Activated CD4-positive, alpha-beta T cell treated with anti-CD3 and anti-CD28 coated beads for 48 hours (primary cell): ENCODE data around the gene TNIP3.
A peak's percentile ranks its signal among the peaks of the same experiment; 100 is the strongest.
"Not testable (repeated sequence)": the region's sequence is repeated elsewhere in the genome, so short reads cannot be mapped to it uniquely, and the experiment has no call there.

Experiments
- DNase-seq: peaks from one replicate; pipeline ENCODE4 v3.0.0-alpha.2; 2020

Gene TNIP3, protein sequence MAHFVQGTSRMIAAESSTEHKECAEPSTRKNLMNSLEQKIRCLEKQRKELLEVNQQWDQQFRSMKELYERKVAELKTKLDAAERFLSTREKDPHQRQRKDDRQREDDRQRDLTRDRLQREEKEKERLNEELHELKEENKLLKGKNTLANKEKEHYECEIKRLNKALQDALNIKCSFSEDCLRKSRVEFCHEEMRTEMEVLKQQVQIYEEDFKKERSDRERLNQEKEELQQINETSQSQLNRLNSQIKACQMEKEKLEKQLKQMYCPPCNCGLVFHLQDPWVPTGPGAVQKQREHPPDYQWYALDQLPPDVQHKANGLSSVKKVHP

DNA sequence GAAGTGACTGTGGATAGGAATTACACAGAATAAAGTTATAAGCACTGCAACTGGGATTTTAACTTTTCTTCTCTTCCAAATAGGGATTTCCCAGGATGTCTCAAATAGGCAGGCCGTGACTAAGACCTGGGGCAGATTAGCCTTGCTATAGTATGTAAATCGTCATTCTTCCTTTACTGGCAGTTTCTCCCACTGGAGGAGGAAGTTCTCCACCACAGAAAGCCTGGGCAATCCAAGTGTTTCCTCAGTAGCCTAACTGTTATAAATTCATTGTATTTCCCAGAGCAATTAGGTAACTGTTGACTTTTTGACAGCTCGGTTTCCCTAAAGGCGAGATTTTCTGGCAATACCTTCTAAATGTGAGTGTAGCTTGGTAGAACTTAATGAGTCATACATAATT, at the start of gene TNIP3:
Gene TNIP3, minus strand, starts transcription at position 31 of the 400 bp plus-strand sequence. CDS start 196 bp downstream, outside the sequence.
- DNase-seq, result no peak

DNA sequence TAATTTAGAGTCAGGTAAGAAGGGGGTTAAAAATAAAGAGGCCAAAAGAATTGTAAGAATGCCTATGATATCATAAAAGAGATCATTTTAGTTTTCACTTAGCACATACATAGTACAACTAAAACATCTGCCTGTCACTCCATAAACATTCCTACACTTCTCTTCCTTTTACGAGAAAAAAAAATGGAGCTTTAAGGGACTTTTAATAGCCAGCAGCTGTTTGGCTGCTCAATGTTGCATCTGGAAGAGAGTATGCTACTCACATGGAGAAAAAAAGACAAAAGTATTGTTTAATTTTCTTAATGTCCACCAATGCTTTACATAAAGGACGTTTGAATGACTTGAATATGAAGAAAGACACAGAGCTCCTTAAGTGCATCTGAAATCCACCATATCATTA, 48.7 kb upstream of the TNIP3 start:
- DNase-seq, result no peak

DNA sequence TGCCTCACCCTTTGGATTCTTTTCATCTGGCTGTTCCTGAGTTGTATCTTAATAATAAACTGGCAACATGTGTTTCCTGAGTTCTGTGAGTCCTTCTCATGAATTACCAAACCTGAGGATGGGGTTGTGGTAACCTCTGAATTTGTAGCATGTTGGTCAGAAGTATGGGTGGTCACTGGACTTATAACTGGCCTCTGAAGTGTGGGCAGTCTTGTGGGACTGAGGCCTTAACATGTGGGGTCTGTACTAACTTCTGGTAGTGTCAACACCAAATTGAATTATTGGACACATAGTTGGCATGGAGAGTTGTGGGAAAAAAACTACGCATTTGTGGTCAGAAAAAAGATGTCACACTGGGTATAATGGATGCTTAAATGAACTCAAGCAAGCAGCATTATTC, 45.0 kb upstream of the TNIP3 start:
- no peak for DNase-seq

DNA sequence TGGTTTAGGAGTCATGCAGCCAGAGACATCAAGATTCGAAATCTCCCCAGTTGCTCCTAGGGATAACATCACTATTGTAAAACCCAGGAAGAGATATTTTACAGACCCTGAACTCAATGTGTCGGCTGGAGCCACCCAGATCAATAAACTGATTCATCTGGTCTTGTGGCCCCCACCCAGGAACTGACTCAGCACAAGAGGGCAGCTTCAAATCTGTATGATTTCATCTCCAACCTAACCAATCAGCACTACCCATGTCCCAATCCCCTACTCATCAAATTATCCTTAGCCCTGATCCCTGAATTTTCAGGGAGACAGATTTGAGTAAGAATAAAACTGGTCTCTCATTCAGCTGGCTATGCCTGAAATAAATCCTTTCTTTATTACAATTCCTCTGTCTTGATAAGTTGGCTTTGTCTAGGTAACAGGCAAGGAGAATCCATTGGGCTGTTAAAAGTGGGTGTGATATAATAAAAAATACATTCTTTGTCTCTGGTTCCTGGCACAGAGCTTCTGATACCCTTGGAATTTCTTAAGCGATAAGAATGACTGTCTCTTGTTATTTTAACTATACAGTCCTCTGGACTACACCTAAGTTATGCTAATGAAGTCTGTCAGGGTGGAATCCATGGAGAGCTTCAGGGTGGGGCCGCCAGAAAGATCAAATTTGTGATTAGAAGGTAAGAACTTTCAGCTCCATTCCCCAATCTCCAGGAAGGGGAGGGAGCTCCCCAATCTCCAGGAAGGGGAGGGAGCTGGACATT, 44.3 kb upstream of the TNIP3 start:
- DNase-seq, result no peak

DNA sequence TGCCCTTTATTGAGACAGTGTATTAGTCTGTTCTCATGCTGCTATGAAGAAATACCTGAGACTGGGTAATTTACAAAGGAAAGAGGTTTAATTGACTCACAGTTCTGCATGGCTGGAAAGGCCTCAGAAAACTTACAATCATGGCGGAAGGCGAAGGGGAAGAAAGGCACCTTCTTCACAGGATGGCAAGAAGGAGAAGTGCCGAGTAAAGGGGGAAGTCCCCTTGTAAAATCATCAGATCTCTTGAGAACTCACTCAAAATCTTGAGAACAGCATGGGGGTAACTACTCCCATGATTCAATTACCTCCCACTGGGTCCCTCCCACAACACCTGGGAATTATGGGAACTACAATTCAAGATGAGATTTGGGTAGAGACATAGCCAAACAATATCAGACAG, 41.7 kb upstream of the TNIP3 start:
- not testable (repeated sequence) for DNase-seq

DNA sequence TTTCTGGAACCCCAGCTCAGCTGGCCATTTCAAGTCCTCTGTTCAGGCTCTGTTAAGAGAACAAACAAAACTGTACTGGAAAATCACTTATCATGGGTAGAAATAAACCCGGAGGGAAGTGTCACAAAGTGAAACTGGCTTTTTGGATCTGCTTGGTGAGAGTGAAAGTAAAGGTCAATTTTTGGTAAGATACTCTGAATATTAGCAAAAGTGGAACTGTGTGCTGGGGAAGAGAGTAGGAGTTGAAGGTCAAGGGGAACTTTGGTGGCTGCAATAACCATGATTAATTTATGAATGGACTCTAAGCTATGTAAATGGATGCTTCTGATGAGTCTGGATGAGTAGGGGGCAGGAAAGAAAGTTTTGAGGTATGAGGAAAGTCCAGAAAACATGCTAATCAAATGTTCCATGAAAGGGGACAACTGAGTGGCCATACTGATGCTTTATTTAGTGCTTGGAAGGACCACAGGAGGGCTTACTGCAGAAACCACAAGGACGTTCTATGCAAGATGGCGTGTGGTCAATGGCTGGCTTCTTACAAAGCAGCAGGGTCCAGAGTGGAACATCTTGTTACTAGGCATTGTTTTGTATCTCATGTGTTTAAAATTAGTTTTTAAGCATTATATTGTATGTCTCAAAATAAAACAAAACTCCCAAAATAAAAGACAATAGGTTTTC, 36.8 kb upstream of the TNIP3 start:
- DNase-seq, result no peak

DNA sequence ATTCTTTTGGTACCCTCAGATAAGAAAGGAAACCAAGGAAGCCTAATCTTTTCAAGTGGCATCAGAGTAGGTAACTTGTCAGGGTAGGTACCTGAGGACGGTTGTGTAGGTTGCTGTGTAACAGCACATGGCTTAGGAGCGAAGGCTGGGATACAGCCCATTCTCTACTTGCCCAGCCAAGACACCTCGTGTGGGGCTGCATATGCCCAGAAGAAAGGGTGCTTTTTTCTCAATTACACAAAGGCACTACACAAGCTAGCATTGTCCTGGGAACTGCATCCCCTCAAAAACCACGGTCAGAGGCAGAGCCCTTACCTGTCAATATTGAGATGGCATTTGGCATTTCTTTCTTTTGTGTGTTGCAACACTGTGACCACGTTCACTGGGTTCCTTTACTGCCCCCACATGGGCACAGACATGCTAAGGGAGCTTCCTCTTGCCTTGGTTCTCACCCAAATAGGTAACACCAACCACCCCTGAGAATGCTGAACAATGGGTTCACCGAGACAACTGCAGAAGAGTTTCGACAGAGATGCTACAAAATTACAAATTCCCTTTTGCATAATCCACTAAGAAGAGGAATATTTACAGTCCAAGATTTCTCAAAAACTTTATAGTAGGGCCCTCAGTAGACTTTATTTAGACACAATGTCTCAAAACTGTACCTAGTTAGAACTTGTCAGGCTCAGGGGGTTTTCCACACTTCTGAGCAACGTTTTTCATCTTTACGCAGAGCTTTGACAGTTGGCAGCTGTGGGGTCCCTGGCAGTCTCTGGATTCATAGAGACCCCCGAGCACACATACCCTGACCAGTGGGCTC, 35.8 kb upstream of the TNIP3 start:
- no peak for DNase-seq

DNA sequence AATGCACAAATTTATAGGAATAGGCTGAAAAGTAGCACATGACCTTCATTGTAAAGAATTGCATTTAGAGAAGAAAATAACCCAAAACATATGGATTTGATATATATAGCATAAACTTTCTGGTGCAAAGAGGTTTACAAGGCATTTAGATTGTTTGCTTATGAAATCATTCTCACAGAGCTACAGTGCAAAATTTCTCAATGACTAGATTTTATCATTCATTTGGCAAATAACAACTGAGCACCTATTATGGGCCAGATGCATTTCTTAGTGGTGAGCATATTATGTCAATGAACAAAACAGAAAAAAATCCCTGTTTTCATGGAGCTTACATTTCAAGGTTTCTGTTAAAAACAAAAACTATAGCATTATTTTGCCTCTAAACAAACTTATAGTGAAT, 34.1 kb upstream of the TNIP3 start:
- no peak for DNase-seq

DNA sequence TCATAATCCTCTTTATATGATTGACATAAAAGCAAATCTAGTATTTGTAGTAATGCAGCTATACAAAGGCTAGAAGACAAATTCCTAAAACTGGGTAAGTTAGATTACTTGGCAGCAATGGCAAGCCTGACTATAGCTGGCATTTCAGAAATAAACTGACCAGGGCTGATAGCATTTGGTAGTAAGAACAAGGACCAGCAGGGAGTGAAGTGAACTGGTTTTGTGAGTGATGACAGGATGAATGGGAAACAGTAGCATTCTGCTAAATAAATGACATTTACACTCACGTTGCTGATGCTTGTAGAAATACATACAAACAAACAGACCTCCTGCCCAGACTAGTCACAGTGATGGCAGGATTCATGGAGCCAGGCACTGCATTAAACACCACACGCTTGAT, 31.5 kb upstream of the TNIP3 start:
- no peak for DNase-seq

DNA sequence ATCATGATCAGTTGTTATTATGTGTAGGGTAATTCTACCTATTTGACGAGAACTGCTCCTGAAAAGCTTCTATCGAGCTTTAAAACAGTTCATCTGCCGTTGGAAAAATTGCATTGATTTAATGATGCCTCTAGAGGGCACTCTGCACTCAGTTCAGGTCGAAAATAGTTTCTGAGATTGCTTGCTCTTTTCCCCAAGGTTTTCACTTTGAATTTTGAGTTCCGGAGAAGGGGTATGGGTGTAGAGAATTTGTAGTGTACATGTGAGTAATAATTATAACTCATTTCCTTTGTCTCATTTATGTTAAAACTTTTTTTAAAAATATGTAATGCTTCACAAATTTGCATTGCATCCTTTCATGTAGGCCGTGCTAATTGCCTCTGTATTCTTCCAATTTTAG, 28.4 kb upstream of the TNIP3 start:
- no peak for DNase-seq

DNA sequence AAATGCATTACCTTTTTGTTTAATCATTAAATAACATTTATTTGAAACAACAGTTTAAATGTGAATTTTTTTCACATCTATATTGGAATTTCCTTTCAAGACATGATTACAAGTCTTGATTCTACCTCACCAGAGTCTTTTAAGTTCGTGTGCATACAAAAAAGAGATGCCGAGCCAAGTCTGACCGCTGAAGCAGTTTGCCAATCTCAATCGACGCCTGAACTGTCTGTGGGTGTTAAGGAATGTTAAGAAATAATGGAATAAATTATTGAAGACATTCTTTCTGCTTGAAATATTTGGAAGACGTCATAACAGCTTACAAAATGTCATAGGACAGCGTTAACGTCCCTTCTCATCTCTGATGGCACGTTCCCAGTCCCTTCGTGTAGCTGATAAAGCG, 27.9 kb upstream of the TNIP3 start:
- DNase-seq, result no peak

DNA sequence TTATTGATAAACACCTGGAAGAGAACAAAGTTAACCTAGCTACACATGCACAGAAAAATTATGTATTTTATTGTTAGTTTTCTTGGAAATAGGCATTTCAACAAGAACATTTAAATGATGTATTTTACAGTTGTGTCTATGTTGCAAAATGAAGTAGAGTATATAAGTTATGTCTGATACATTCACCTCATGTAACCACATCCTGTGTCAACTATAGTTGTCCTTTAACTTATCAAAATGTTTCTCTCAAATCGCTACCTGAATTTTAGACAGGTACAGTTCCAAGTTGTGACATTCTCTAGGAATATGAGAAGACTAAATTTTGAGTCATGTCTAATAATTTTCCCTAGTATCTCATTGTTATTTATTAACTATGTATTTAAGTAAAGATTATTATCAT, 27.2 kb upstream of the TNIP3 start:
- DNase-seq, result no peak

DNA sequence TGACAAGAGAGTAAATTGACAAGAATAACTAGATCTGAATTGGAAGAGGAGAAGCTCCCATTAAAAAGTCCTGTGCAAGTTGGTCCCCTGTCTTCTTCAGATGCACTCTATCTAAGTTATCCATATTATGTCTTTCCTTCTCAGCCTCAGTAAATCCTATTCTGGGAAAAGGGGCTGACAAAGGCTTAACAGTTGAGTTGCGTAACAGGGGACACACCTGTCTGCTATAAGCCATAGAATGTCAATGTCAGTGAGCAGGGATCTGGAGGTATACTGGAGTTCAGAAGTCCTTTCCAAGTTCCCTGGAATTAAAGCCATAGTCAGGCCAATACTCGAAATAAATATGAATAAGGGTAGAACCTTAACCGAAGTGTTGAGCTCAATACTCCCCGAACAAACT, 26.3 kb upstream of the TNIP3 start:
- DNase-seq, result no peak

DNA sequence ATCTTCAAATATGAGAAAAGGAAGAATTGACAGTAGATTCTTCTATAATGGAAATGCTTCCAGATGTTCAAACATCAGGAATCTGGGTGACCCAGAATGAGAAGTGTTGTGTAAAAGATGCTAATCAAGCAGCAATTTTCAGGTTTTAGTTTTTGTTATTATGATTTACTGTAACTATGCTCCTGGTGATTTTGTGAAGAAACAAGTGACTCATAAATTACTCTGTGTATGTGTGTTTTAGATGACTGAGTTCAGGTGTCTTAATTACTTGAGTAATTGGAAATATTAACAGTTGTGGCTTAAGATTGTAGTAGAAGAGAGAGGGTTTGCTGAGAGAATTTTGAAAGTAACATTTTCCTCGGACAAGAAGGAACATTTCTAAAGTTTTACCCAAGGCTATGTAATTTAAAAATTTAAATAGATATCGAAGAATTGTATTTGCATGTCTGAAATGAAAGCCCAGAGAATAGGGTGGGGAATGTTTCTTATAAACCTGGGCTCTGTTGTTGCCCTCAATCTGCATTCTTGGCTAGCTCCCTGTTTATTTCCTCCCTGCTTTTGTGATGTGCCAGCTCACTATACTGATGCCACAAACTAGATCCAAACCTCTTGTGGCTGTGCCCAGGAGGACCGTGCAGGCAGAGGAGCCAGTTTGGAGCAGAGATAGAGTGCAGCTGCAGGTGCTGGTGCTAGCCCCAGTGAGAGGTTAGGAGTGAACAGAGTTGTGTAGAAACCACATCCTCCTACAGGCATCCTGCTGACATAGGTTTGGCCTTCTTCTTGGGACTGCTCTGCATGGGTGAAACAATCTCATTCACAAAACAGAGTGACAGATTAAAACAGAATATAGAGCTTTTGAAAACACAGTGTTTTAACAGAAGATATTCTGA, 25.4 kb upstream of the TNIP3 start:
- peak; percentile 43 for DNase-seq

DNA sequence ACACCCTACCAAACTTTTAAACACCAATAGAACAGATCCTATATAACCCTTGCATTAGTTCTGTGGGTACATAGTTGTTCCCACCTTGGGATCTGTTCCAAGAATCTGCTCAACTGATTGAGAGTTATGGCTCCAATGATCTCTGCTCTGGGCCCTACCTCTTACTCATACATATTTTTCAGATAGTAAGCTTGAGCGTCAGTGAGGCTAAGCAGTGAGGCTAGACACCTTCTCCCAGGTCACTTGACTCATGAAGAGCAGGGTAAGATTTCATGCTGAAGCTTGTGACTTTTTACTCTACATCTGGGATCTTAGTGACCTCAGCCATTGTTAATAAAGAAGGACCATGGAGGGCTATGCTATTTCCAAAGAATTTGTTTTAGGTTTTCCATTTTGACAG, 23.1 kb upstream of the TNIP3 start:
- no peak for DNase-seq

DNA sequence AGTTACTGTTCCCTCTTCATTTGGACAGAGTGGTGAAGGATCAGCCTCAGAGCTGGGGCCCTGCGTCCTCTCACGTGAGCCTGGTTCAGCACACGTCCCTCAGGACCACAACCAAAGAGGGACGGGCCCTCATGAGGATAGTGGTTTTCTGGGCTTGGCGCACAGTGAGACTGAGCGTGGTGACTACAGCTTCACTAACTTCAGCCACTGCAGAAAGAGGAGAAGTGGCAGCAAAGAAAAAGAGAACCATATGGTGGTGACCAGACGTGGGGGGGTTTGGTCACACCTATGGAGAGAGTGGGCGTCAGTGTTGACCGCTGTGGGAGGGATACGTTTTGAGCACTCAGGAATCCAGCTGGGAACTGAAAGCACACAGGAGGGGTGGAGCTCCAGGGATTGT, 21.8 kb upstream of the TNIP3 start:
- no peak for DNase-seq

DNA sequence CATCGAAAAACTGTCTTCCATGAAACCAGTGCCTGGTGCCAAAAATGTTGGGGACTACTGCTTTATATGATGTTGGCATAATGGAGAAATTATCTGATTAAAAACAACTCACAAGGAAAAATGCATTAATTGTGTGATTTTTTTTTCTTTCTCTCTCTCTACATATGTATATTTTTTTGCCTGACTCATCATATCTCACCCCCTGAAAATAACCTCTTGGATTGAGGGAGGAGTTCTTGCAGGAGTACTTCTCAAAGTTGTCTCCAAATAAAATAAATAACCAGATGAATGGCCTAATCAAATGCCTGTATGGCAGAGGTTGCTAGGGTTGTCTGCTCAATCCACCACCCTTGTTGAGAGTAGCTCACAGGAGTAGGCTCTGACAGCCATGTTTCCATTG, 19.9 kb upstream of the TNIP3 start:
- DNase-seq, result no peak

DNA sequence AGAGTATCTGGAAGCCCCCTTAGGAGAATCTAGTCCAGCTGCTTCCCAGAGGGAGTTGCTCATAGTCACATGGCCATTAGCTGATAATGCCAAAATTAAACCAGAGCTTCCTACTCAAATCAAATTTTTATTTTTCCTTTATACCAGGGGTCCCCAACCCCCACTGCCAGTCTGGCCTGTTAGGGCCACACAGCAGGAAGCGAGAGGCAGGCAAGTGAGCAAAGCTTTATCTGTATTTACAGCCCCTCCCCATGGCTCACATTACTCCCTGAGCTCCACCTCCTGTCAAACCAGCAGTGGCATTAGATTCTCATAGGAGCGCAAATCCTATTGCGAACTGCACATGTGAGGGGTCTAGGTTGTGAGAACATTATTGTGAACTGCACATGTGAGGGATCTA, 19.2 kb upstream of the TNIP3 start:
- no peak for DNase-seq

DNA sequence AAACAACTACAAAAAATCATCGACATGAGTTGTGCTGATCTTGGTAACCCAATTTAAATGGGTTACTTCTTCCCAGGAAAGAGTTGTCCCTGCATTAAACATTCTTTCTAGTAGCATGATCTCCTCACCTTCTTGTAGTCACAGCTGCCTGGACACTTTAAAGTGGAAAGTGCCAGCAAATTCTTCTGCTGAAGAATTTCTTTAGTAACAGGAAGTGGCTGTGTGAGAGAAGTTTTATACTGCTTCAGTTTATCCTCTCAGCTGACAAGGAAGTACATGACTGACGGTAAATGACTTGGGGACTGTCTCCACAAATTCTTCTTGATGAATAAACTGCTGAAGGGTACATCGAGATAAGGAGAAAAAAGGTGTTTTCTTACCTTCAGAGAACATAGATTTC, 18.2 kb upstream of the TNIP3 start:
- no peak for DNase-seq

DNA sequence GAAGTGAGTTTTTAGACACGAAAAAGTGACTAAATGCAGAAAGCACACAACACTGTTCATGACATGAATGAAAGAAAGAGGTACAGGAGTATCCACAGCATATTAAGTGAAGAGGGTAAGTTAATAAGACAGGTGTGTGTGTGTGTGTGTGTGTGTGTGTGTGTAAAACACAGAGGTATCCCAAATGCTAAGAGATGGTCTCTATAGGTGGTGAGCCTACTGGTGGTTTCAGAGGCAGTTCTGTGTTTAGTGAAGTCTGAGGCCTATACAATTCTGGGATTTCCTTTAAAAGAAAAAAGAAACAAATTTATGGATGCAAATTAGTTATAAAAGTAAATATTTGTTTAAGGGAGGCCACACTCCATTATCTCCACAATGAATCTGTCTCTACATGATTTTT, 17.4 kb upstream of the TNIP3 start:
- DNase-seq, result no peak

DNA sequence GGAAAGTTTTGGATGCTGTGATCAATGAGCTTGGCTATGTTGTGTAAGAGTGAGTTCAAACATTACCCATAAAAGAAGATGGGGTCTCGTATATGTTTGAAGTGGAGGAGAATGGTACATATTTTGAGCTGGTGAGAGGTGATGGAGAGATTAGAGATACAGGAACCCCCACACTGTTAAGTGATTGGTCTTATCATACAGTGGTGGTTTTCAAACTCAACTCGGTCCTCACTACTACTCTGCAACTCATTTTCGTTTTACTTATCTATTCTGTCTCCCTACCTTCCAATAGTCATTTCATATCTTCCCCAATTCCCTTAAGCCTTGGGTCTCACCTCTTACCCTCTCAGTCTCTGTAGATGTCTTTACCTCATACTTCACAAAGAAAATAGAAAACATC, 16.4 kb upstream of the TNIP3 start:
- DNase-seq, result no peak
